Effector memory CD4-positive, alpha-beta T cell (primary cell): Measurements from ENCODE around the gene UTP4.

Experiments used
- DNase-seq, 3 donors: peaks; one replicate each; pipeline ENCODE4 v3.0.0-alpha.2; 2020
- H3K27ac ChIP-seq: 2 replicates; pipeline ENCODE4 v1.7.0; 2013; ENCODE audit warnings: mild to moderate bottlenecking, low read length, moderate library complexity; ENCODE audit not compliant: insufficient read depth, poor library complexity, severe bottlenecking
- H3K27me3 ChIP-seq: replicated peaks from 2 replicates; pipeline ENCODE4 v1.7.0; 2013; ENCODE audit warnings: mild to moderate bottlenecking, low read length; ENCODE audit not compliant: insufficient read depth, control insufficient read depth, poor library complexity, severe bottlenecking
- H3K36me3 ChIP-seq: 2 replicates; pipeline ENCODE4 v1.7.0; 2013; ENCODE audit warnings: mild to moderate bottlenecking, low read length, moderate library complexity; ENCODE audit not compliant: control insufficient read depth, insufficient read depth
- H3K4me1 ChIP-seq: 2 replicates; pipeline ENCODE4 v1.7.0; 2013; ENCODE audit warnings: low read length, mild to moderate bottlenecking; ENCODE audit not compliant: control insufficient read depth, insufficient read depth, poor library complexity, severe bottlenecking
- H3K4me3 ChIP-seq: 2 replicates; pipeline ENCODE4 v1.7.0; 2013; ENCODE audit warnings: low read length, low read depth, mild to moderate bottlenecking; ENCODE audit not compliant: insufficient read depth, poor library complexity, severe bottlenecking
- H3K9me3 ChIP-seq: 2 replicates; pipeline ENCODE4 v1.7.0; 2013; ENCODE audit warnings: mild to moderate bottlenecking, low read length, moderate library complexity; ENCODE audit not compliant: control insufficient read depth
- total RNA-seq, 3 donors: gene quantifications; one replicate each; lab custom pipeline; 2026; lab: John Stamatoyannopoulos, UW

UTP4 gene
- 12.4 to 19.4 (median 19.0) reads per million in 3 donors for total RNA-seq

DNA sequence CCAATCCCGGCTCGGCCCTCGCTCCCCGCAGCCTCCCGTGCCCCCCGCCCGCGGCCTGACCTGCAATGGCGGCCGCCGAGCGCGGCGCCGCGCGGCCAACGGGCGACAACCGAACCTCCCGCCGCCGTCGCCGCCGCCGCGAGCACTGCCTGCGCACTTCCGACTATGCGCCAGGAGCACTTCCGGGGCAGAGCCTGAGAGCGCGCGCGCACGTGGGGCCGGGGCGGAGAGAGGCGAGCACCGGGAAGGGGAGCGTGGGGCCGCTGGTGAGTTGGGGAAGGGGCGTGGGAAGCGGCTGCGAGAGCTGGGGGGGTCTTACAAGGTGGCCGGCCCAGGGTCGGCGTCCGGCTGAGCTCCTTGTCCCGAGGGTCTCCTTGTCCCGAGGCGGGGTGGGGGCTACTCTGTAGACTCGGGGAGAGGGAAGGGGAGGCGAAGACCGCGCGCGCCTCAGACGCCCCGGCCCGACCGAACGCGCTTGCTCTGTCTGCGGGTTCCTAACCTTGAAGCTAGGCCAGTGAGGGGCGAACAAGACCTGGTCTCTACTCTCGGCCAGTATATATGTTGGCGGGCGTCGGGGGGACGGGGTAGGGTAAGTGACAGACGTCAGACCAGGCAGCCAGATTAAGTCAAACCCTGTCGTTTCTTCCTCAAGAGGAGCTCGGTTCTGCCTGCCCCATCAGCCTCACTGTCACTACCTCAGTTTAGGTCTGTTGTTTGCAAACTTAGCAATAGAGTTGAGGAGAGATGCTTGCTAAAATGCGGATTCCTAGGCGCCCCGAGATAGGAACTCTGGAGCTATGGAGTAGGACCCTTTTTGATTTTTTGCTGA, at the start of gene UTP4, which contains the start of gene CHTF8:
Gene UTP4, plus strand, starts transcription at position 226 of the 829 bp plus-strand sequence. CDS start 811 bp downstream, outside the sequence.
Gene CHTF8, minus strand, starts transcription at position 165 of the 829 bp plus-strand sequence. CDS start 11,130 bp downstream, outside the sequence.
- H3K4me1 ChIP-seq, result peaks cover 17% of the 10 kb centered on the region
- peak within 1 kb of the TSS; percentile 81 for H3K27ac ChIP-seq
- no peaks in the 10 kb centered on the region for H3K27me3 ChIP-seq
- no peaks in the 10 kb centered on the region for H3K36me3 ChIP-seq
- H3K4me3 ChIP-seq, result peak within 1 kb of the TSS; percentile 98
- no peaks in the 10 kb centered on the region for H3K9me3 ChIP-seq
- peak; percentile 66 to 78 (median 73) for DNase-seq

DNA sequence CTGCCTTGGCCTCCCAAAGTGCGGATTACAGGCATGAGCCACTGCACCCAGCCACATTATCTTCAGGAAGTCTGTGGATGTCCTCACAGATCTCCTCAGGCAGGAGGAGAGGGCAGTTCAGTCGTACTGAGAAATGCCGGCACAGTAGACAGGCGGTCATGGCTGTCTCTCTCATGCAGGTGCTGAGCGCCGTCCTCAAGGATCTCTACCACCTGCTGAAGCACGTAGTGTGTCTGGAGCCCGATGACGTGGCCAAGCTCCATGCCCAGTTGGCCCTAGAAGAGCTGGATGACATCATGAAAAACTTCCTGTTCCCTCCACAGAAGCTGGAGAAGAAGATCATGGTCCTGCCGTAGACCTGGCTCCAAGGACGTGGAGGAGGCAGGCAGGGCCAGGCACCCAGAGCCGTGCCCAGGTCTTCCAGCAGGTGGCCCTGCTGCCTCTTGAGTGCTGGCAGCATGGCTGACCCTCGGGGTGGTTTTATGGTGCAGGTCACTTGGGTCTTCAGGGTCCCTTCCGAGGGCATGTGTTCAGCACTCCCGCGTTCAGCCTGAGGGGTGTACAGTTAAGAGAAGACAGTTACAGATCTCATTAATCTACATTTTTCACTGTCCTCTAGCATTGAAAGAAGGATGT, 49.0 kb upstream of the UTP4 start:
- Histone ChIP-seq H3K36me3 (no peaks in the 10 kb centered on the region), H3K4me1 (no peaks in the 10 kb centered on the region), H3K27ac (no peak overlapping the region), H3K9me3 (no peaks in the 10 kb centered on the region), H3K27me3 (no peaks in the 10 kb centered on the region), H3K4me3 (no peak overlapping the region)
- no peak for DNase-seq

DNA sequence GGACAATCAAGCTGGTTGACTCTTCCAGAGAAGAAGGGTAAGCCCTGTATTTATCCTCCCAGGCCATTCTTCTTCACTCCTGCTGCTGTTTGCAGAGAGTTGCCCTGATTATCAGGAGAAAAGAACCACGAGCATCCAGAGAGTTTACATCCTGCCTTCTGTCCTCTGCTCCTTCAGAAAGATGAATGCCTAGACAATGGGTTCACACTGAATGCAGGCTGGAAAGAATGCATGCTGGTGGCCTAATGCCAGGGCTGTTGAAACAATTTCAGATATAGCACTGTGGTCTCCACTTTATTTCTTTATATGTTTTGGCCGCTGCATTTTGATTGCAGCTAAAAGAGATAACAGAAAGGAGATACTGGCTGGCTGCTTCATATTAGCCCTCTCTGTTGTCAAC, 48.2 kb upstream of the UTP4 start:
- no peaks in the 10 kb centered on the region for H3K9me3 ChIP-seq
- no peaks in the 10 kb centered on the region for H3K4me1 ChIP-seq
- no peak for DNase-seq
- H3K4me3 ChIP-seq, result no peak overlapping the region
- no peak overlapping the region for H3K27ac ChIP-seq
- H3K36me3 ChIP-seq, result no peaks in the 10 kb centered on the region
- H3K27me3 ChIP-seq, result no peaks in the 10 kb centered on the region

DNA sequence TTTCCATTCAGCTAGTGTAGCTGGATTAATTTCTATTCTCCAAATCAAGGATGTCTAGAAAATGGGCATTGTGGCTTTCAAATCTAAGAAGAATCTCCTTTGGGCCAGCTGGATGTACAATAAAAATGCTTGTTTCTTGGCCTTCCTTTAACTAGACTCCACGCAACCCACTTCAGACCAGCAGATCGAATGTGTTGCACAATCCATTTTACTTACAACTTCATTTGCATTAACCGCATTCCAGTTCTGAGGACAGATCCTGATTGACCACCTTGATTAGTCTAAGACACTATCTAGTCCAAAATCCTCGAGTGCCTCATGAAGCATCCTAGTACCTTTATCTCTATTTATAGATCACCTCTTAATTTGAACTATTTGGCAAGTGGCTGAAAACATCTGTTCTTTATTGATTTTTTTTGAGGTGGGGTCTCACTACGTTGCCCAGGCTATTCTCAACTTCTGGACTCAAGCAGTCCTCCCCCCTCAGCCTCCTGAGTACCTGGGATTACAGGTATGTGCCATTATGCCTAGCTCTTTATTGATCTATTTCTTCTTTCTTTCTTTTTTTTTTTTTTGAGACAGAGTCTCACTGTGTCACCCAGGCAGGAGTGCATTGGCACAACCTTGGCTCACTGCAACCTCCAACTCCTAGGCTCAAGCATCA, 47.3 kb upstream of the UTP4 start:
- Histone ChIP-seq H3K27me3 (no peaks in the 10 kb centered on the region), H3K27ac (no peak overlapping the region), H3K36me3 (no peaks in the 10 kb centered on the region), H3K4me1 (no peaks in the 10 kb centered on the region), H3K4me3 (no peak overlapping the region), H3K9me3 (no peaks in the 10 kb centered on the region)
- no peak for DNase-seq

DNA sequence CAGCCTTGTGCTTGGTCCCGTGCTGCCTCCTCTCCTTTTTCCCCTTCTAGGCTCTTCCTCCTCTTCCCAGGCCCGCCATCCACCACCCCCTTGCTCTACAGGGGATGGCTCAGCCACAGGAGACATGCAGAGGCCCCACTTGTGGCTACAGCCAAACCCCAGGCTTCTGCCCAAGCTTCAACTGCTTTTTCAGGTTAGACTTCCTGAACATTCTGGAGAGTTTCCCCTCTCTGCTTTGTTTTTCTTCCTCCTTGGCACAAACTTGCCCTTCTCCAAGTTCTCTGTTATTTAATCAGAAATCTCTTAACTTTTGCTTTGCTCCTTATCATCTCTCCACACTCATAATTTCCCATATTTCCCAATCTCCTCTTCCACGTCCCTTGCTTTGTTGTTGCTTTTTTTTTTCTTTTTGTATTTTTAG, 45.3 kb upstream of the UTP4 start:
- Histone ChIP-seq H3K4me1 (no peaks in the 10 kb centered on the region), H3K27me3 (no peaks in the 10 kb centered on the region), H3K27ac (no peak overlapping the region), H3K4me3 (no peak overlapping the region), H3K9me3 (no peaks in the 10 kb centered on the region), H3K36me3 (no peaks in the 10 kb centered on the region)
- no peak for DNase-seq

DNA sequence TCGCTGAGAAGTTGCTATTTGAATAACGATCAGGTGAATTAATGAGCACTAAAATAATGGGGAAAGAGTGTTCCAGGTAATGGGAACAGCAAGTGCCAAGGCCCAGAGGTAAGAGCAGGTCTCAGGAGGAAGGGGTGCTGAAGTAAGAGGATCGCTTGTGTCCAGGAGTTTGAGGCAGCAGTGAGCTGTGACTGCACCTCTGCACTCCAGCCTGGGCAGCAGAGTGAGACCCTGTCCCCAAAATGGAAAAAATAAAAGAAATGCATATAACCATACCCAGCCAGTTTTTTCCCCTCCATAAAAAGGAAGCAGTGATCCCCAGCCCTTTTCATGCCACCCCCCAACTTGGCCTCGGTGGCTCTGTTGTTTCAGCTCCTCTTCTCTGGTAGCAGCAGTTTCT, 43.8 kb upstream of the UTP4 start:
- Histone ChIP-seq H3K27ac (no peak overlapping the region), H3K9me3 (no peaks in the 10 kb centered on the region), H3K27me3 (no peaks in the 10 kb centered on the region), H3K4me3 (no peak overlapping the region), H3K4me1 (no peaks in the 10 kb centered on the region), H3K36me3 (no peaks in the 10 kb centered on the region)
- DNase-seq, result no peak

DNA sequence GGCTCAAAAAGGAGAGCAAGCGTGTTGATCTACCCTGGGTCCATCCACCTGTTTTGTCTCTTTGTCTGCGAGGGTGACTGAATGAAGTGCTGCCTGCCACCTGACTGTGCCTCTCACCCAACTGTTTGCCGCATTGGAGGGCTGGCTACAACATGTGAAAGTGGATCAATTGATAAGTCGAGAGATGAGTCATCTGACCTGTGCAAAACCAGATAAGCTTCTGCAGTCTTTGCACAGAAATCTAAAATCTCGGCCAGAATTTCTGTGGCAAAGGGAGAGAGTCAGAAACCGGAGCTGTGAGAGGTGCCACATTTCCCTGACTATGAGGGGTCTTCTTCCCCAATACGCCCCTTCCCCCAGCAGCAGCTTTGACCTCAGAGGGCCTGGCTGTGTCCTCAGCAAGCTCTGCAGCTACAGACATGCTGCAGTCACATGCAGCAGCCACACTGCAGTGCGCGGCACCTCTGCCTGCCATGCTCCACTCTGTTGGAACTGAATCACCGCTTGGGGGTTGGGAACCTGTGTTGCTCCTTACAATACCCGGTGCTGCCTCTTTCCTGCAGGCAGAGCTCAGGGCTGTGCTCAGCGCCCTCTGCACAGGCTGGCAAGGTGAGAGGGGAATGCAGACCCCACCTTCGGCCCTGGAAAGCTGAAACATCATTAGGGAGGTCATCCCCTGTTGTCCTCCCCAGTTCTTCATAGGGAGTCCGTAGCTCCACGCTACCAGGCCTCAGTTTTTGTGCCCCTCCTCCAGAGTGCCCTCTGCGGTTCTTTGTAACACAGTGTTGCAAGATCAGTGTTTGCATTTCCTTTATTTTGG, 43.1 kb upstream of the UTP4 start:
- DNase-seq, result no peak

DNA sequence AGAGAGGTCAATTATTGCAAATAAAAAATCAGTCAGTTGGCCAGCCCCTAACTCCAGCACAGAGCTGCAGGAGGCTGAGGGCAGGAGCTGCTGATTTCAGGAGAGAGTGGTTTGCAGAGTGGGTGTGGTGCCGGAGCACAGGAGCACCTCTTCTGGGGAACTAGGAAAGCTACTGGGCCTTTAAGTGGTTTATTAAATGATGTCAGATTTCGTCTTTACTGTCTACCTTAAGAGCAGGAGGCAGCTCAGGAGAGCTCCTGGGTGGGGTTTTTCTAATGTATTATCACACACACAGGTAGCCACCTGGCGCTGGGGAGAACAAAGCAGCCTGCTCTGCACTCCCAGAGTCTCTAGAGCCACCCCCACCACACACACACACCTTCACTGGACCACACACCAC, 38.5 kb upstream of the UTP4 start:
- Histone ChIP-seq H3K4me1 (no peaks in the 10 kb centered on the region), H3K27ac (no peak overlapping the region), H3K4me3 (no peak overlapping the region), H3K36me3 (no peaks in the 10 kb centered on the region), H3K9me3 (no peaks in the 10 kb centered on the region), H3K27me3 (no peaks in the 10 kb centered on the region)
- DNase-seq, result no peak

More for the DNA sequence above, 43.1 kb upstream of the UTP4 start:
- no peaks in the 10 kb centered on the region for H3K9me3 ChIP-seq
- H3K27ac ChIP-seq, result no peak overlapping the region
- H3K36me3 ChIP-seq, result no peaks in the 10 kb centered on the region
- H3K27me3 ChIP-seq, result no peaks in the 10 kb centered on the region
- H3K4me3 ChIP-seq, result no peak overlapping the region
- H3K4me1 ChIP-seq, result no peaks in the 10 kb centered on the region

DNA sequence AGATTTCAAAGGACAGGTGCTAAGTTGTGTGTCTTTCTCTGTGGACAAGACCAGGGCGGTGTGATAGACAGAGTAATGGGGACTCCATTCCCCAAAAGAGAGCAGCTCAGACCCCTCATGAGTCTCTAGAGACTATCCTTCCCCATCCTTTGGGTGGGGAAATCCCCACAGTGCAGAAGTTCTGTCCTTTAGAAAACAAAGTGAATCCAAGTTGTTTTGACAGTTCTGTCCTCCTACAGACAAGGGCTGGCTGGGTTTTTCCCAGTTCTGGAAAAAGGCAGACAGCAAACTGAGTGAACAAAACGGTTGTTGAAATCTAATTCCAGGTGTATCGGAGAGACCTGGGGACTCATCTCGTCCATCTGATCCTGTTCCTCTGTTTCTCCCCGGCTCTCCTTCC, 37.9 kb upstream of the UTP4 start:
- Histone ChIP-seq H3K27me3 (no peaks in the 10 kb centered on the region), H3K4me3 (no peak overlapping the region), H3K9me3 (no peaks in the 10 kb centered on the region), H3K27ac (no peak overlapping the region), H3K36me3 (no peaks in the 10 kb centered on the region), H3K4me1 (no peaks in the 10 kb centered on the region)
- no peak for DNase-seq
